ENCODE measurements around the gene CDC5L. TPM values are rescaled to one million over a fixed set of nuclear protein-coding genes. Genes with fewer than 3 reads are reported as not detected.

Gene CDC5L
- total and polyA plus RNA-seq, 9 donors = 13.0 to 24.0 (median 19.5) TPM

- TF ChIP-seq POLR2A (IDR thresholded peaks at IDR 0.05) = no peak
- TF ChIP-seq EP300 (IDR thresholded peaks at IDR 0.05) = no peak
- no peak for TF ChIP-seq CTCF (IDR thresholded peaks at IDR 0.05)
- Histone ChIP-seq H3K9me3 (no peaks in the 10 kb centered on the region), H3K4me1 (ENCODE audit: insufficient read depth) (no peaks in the 10 kb centered on the region), H3K27me3 (no peaks in the 10 kb centered on the region), H3K36me3 (no peaks in the 10 kb centered on the region), H3K27ac (no peak overlapping the region), H3K4me3 (no peak overlapping the region)
- 60 to 81% (median 79%) methylated on average over 9 of the region's 9 CpGs for WGBS, 3 donors
- intact Hi-C loops (cut with DNase I) = no loop called here
- no peak for DNase-seq
These were observed 109.3 kb downstream of the CDC5L start for GRCh38 chr6:44496665-44497369.

- Histone ChIP-seq H3K4me1 (ENCODE audit: insufficient read depth) (no peaks in the 10 kb centered on the region), H3K9me3 (no peaks in the 10 kb centered on the region), H3K27ac (no peak overlapping the region), H3K4me3 (no peak overlapping the region), H3K27me3 (no peaks in the 10 kb centered on the region), H3K36me3 (no peaks in the 10 kb centered on the region)
- DNase-seq = no peak
- WGBS, 3 donors = 88 to 91% (median 90%) methylated on average over 5 of the region's 5 CpGs
- intact Hi-C loops (cut with DNase I) = no loop called here
- TF ChIP-seq CTCF (IDR thresholded peaks at IDR 0.05) = no peak
- TF ChIP-seq POLR2A (IDR thresholded peaks at IDR 0.05) = no peak
- no peak for TF ChIP-seq EP300 (IDR thresholded peaks at IDR 0.05)
These were observed 110.3 kb downstream of the CDC5L start for GRCh38 chr6:44497807-44498206.

- no peak for TF ChIP-seq POLR2A (IDR thresholded peaks at IDR 0.05)
- TF ChIP-seq CTCF (IDR thresholded peaks at IDR 0.05) = no peak
- no peak for TF ChIP-seq EP300 (IDR thresholded peaks at IDR 0.05)
- intact Hi-C loops (cut with DNase I) = no loop called here
These were observed 110.9 kb downstream of the CDC5L start for GRCh38 chr6:44498436-44498835.

GRCh38 chr6:44499609-44500008 is 112.1 kb downstream of the CDC5L start:
- intact Hi-C loops (cut with DNase I) = no loop called here
- DNase-seq = no peak
- Histone ChIP-seq H3K4me1 (ENCODE audit: insufficient read depth) (no peaks in the 10 kb centered on the region), H3K27ac (no peak overlapping the region), H3K27me3 (no peaks in the 10 kb centered on the region), H3K36me3 (no peaks in the 10 kb centered on the region), H3K4me3 (no peak overlapping the region), H3K9me3 (no peaks in the 10 kb centered on the region)
- whole genome bisulfite sequencing, 3 donors = 86 to 92% (median 90%) methylated on average over 5 of the region's 5 CpGs
- TF ChIP-seq POLR2A (IDR thresholded peaks at IDR 0.05) = no peak
- no peak for TF ChIP-seq CTCF (IDR thresholded peaks at IDR 0.05)
- no peak for TF ChIP-seq EP300 (IDR thresholded peaks at IDR 0.05)

More at GRCh38 chr6:44498436-44498835, 110.9 kb downstream of the CDC5L start:
- Histone ChIP-seq H3K9me3 (no peaks in the 10 kb centered on the region), H3K36me3 (no peaks in the 10 kb centered on the region), H3K4me3 (no peak overlapping the region), H3K27ac (no peak overlapping the region), H3K27me3 (no peaks in the 10 kb centered on the region), H3K4me1 (ENCODE audit: insufficient read depth) (no peaks in the 10 kb centered on the region)
- DNase-seq = no peak
- 77 to 84% (median 84%) methylated on average over 5 of the region's 5 CpGs for WGBS, 3 donors

Small RNA genes within 50 kb of the gene (microRNA-seq; reads per million reads assigned to microRNA genes)
- 0 reads per million in 3 donors for gene MIR4642

Small RNA genes within 50 kb of the gene (small RNA-seq; reads per million reads assigned to genes)
- gene MIR4642 = not detected

Other genes with a start within 250 kb of the CDC5L start
- under 1 TPM in 3 of 7 donors, not detected in 4; 0.18 to 0.22 (median 0.20) TPM for gene CAPN11, start 228.9 kb upstream of the CDC5L start, total RNA-seq
- gene CAPN11, start 228.9 kb upstream of the CDC5L start, polyA plus RNA-seq = under 1 TPM; 0.17 to 0.38 TPM
- gene MYMX, start 170.8 kb upstream of the CDC5L start, total RNA-seq = under 1 TPM in 2 of 7 donors, not detected in 5; 0.43 to 0.50 TPM
- gene MYMX, start 170.8 kb upstream of the CDC5L start, polyA plus RNA-seq = under 1 TPM; 0.40 to 0.42 TPM
- gene SLC29A1, start 164.1 kb upstream of the CDC5L start, total RNA-seq = 10 to 100 TPM; 11.2 to 35.4 (median 30.2) TPM
- gene SLC29A1, start 164.1 kb upstream of the CDC5L start, polyA plus RNA-seq = 10 to 100 TPM; 24.8 to 54.0 TPM
- gene HSP90AB1, start 140.6 kb upstream of the CDC5L start, total RNA-seq = 1,000 to 10,000 TPM in 6 of 7 donors, 100 to 1,000 TPM in 1; 820 to 1,796 (median 1,051) TPM
- gene HSP90AB1, start 140.6 kb upstream of the CDC5L start, polyA plus RNA-seq = 1,000 to 10,000 TPM in 1 of 2 donors, 100 to 1,000 TPM in 1; 972 to 1,905 TPM
- 10 to 100 TPM; 19.7 to 41.0 (median 29.7) TPM for gene SLC35B2, start 130.2 kb upstream of the CDC5L start, total RNA-seq
- 10 to 100 TPM; 21.0 to 23.9 TPM for gene SLC35B2, start 130.2 kb upstream of the CDC5L start, polyA plus RNA-seq
- 10 to 100 TPM in 2 of 7 donors, 1 to 10 TPM in 5; 2.8 to 93.6 (median 4.9) TPM for gene NFKBIE, start 122.2 kb upstream of the CDC5L start, total RNA-seq
- 1 to 10 TPM; 2.7 to 6.8 TPM for gene NFKBIE, start 122.2 kb upstream of the CDC5L start, polyA plus RNA-seq
- gene TMEM151B, start 117.3 kb upstream of the CDC5L start, total RNA-seq = under 1 TPM in 4 of 7 donors, not detected in 3; under 0.01 to 0.12 (median 0.05) TPM
- under 1 TPM in 1 of 2 donors, not detected in 1; 0.04 TPM for gene TMEM151B, start 117.3 kb upstream of the CDC5L start, polyA plus RNA-seq
- 10 to 100 TPM in 6 of 7 donors, 1 to 10 TPM in 1; 9.2 to 15.5 (median 14.2) TPM for gene AARS2, start 74.4 kb upstream of the CDC5L start, total RNA-seq
- gene AARS2, start 74.4 kb upstream of the CDC5L start, polyA plus RNA-seq = 1 to 10 TPM; 3.0 to 6.9 TPM
- gene SPATS1, start 45.1 kb upstream of the CDC5L start, total RNA-seq = 1 to 10 TPM in 1 of 7 donors, under 1 TPM in 2, not detected in 4; 0.25 to 1.4 (median 0.28) TPM
- gene SPATS1, start 45.1 kb upstream of the CDC5L start, polyA plus RNA-seq = not detected